HG03097 (cell line): ENCODE results near the gene TMCC2.
"Not testable (repeated sequence)": the region's sequence is repeated elsewhere in the genome, so short reads cannot be mapped to it uniquely, and the experiment has no call there.

ENCODE experiments used
- ATAC-seq: cut with Tn5 transposase; IDR thresholded peaks from one replicate; pipeline ENCODE4 v1.9.1; 2021; ENCODE audit not compliant: unreplicated experiment, low FRiP score

Gene TMCC2

GRCh38 chr1:205227584-205228013 is at the start of gene TMCC2:
TMCC2 (plus strand) TSS chr1:205227946; CDS start chr1:205228565, 619 bp downstream.
- ATAC-seq = peak; percentile 84

- no peak for ATAC-seq
These were observed 47.9 kb upstream of the TMCC2 start for GRCh38 chr1:205179842-205180241.

GRCh38 chr1:205180331-205180730 is 47.4 kb upstream of the TMCC2 start:
- ATAC-seq = not testable (repeated sequence)

GRCh38 chr1:205182930-205183329 is 44.8 kb upstream of the TMCC2 start:
- ATAC-seq = no peak

- no peak for ATAC-seq
These were observed 43.9 kb upstream of the TMCC2 start for GRCh38 chr1:205183676-205184335.

GRCh38 chr1:205186191-205186590 is 41.6 kb upstream of the TMCC2 start:
- no peak for ATAC-seq

GRCh38 chr1:205187420-205187819 is 40.3 kb upstream of the TMCC2 start:
- ATAC-seq = no peak

- ATAC-seq = no peak
These were observed 39.6 kb upstream of the TMCC2 start for GRCh38 chr1:205188098-205188497.

GRCh38 chr1:205188596-205188995 is 39.1 kb upstream of the TMCC2 start:
- no peak for ATAC-seq

GRCh38 chr1:205189131-205189530 is 38.6 kb upstream of the TMCC2 start:
- ATAC-seq = no peak

GRCh38 chr1:205190845-205191577 is 36.7 kb upstream of the TMCC2 start:
- ATAC-seq = no peak

- no peak for ATAC-seq
These were observed 36.1 kb upstream of the TMCC2 start for GRCh38 chr1:205191622-205192021.

GRCh38 chr1:205192287-205192686 is 35.5 kb upstream of the TMCC2 start:
- no peak for ATAC-seq

GRCh38 chr1:205199090-205199930 is 28.4 kb upstream of the TMCC2 start:
- no peak for ATAC-seq

- ATAC-seq = no peak
These were observed 27.8 kb upstream of the TMCC2 start for GRCh38 chr1:205199931-205200299.

- no peak for ATAC-seq
These were observed 23.2 kb upstream of the TMCC2 start for GRCh38 chr1:205204552-205204951.

- ATAC-seq = no peak
These were observed 22.7 kb upstream of the TMCC2 start for GRCh38 chr1:205205055-205205454.

GRCh38 chr1:205208811-205209210 is 18.9 kb upstream of the TMCC2 start:
- ATAC-seq = no peak

GRCh38 chr1:205210756-205211168 is 17.0 kb upstream of the TMCC2 start:
- ATAC-seq = peak; percentile 22

GRCh38 chr1:205211169-205211838 is 16.4 kb upstream of the TMCC2 start, which contains the start of gene DSTYK:
DSTYK (minus strand) TSS chr1:205211702; CDS start chr1:205211535, 167 bp downstream.
- peak; percentile 87 for ATAC-seq
